Upper lobe of left lung (tissue), 4 donors: ENCODE data around the gene MGLL.

Experiments
- POLR2A ChIP-seq, 4 donors: fragments of 450-650 bp; IDR thresholded peaks; one replicate each; pipeline ENCODE4 v1.5.1; 2016 to 2017; ENCODE audit warnings: antibody characterized with exemption in 4 of 4, mild to moderate bottlenecking in 2 of 4
- TF ChIP-seq, protein P1 (sequence below), 6 experiments: fragments of 450-650 bp in 4 of 6; fragments of 200-600 bp in 2 of 6; sonication (generic) in 2 of 6; IDR thresholded peaks; one replicate each; pipeline ENCODE4 v1.5.1; 2016 to 2019; ENCODE audit warnings: antibody characterized with exemption in 6 of 6

DNA sequence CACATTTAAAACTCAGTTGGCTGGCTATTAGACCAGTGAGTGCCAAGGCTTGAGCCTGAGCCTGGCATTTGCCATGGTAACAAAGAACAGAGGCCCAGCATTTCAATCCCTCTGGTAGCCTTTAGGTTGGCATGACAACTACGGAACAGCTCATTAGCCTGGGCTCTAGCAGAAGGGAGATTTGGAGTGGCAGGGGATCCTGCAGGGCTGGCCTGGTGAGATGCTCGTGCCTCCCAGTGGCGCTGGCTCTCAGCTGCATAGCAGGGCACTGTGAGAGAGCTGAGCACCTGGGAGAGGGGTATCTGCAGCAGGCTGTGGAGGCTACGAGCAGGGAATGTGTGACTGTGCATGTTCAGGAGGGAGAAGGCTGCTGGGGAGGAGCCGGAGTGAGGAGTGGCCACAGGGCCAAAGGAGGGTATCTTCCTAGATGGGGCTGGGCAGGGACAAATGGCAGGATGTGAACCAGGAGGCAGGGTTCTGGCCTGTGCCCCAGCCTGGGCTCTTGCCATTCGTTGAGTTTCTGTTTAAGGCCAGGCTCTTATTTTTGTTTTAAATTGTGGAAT lies 155.1 kb downstream of the MGLL start:
- TF ChIP-seq POLR2A (IDR thresholded peaks at IDR 0.05), result no peak
- TF ChIP-seq, protein P1, sequence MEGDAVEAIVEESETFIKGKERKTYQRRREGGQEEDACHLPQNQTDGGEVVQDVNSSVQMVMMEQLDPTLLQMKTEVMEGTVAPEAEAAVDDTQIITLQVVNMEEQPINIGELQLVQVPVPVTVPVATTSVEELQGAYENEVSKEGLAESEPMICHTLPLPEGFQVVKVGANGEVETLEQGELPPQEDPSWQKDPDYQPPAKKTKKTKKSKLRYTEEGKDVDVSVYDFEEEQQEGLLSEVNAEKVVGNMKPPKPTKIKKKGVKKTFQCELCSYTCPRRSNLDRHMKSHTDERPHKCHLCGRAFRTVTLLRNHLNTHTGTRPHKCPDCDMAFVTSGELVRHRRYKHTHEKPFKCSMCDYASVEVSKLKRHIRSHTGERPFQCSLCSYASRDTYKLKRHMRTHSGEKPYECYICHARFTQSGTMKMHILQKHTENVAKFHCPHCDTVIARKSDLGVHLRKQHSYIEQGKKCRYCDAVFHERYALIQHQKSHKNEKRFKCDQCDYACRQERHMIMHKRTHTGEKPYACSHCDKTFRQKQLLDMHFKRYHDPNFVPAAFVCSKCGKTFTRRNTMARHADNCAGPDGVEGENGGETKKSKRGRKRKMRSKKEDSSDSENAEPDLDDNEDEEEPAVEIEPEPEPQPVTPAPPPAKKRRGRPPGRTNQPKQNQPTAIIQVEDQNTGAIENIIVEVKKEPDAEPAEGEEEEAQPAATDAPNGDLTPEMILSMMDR (IDR thresholded peaks at IDR 0.05), result no peak
